Endothelial cell (in vitro differentiated cells): Measurements from ENCODE around the gene SPATS2L. TPM values are rescaled to one million over a fixed set of nuclear protein-coding genes. Genes with fewer than 3 reads are reported as not detected.
A peak's percentile ranks its signal among the peaks of the same experiment; 100 is the strongest.

Source experiments
- DNase-seq: peaks from one replicate; pipeline ENCODE4 v3.0.0; 2021; ENCODE audit warnings: low spot score
- H3K27ac Mint-ChIP-seq: one replicate; pipeline ENCODE4 v1.8.0; 2021; ENCODE audit warnings: mixed read lengths, inconsistent platforms; ENCODE audit not compliant: unreplicated experiment
- H3K27me3 Mint-ChIP-seq: one replicate; pipeline ENCODE4 v1.8.0; 2021; ENCODE audit warnings: mild to moderate bottlenecking, moderate library complexity, mixed read lengths, inconsistent platforms; ENCODE audit not compliant: unreplicated experiment
- H3K36me3 Mint-ChIP-seq: one replicate; pipeline ENCODE4 v1.8.0; 2021; ENCODE audit warnings: mild to moderate bottlenecking, low read depth, mixed read lengths, inconsistent platforms; ENCODE audit not compliant: unreplicated experiment
- H3K4me1 Mint-ChIP-seq: one replicate; pipeline ENCODE4 v1.8.0; 2021; ENCODE audit warnings: mild to moderate bottlenecking, mixed read lengths, inconsistent platforms; ENCODE audit not compliant: unreplicated experiment
- H3K4me3 Mint-ChIP-seq: one replicate; pipeline ENCODE4 v1.8.0; 2021; ENCODE audit warnings: mild to moderate bottlenecking, mixed read lengths, inconsistent platforms; ENCODE audit not compliant: unreplicated experiment
- H3K9me3 Mint-ChIP-seq: one replicate; pipeline ENCODE4 v1.8.0; 2021; ENCODE audit warnings: mixed read lengths, inconsistent platforms; ENCODE audit not compliant: unreplicated experiment
- CTCF ChIP-seq: fragments of 200-600 bp; sonication (generic); IDR thresholded peaks from one replicate; pipeline ENCODE4 v1.5.0; 2021; ENCODE audit warnings: antibody characterized with exemption; ENCODE audit not compliant: unreplicated experiment
- total RNA-seq: library from RNA; stranded (reverse); fragmentation: NEBNext Ultra II Directional; extraction: Animal tissue kit (Norgen Biotek cat#: 25700); gene quantifications from one replicate; pipeline ENCODE4 v1.2.1, GENCODE V29; 2021; ENCODE audit not compliant: unreplicated experiment

Gene SPATS2L
- total RNA-seq, 1 donor from 2014 or later = 72.9 TPM

DNA sequence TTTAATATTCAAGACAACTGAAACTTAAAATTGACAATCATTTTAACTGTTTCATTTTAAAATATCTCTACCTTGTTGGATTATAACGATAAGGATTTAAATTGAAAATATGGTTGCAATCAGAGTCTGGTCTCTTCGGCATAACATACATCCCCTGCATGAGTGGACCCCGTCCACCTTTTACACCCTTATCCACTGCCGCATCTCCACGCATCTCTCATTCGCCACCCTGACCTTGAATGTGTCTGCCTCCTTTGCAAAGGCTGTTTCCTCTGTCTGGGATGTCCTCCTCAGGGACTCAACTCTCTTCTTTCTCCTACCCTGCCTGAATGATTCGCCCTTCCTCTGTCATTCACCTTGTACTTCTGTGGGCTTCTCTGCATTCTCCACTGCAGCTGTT is 87.6 kb downstream of the SPATS2L start:
- no peak for TF ChIP-seq CTCF
- peaks cover 32% of the 10 kb centered on the region for H3K36me3 Mint-ChIP-seq
- H3K4me3 Mint-ChIP-seq = peak overlapping the region; percentile 37
- H3K27ac Mint-ChIP-seq = no peak overlapping the region
- peaks cover 14% of the 10 kb centered on the region for H3K4me1 Mint-ChIP-seq
- peaks cover 2% of the 10 kb centered on the region for H3K27me3 Mint-ChIP-seq
- DNase-seq = no peak
- H3K9me3 Mint-ChIP-seq = no peaks in the 10 kb centered on the region

GRCh38 chr2:200396781-200397242 is 90.3 kb downstream of the SPATS2L start:
- TF ChIP-seq CTCF = no peak
- Mint-ChIP-seq H3K27me3 (peaks cover 2% of the 10 kb centered on the region), H3K9me3 (no peaks in the 10 kb centered on the region), H3K4me3 (no peak overlapping the region), H3K36me3 (peaks cover 15% of the 10 kb centered on the region), H3K4me1 (peaks cover 14% of the 10 kb centered on the region), H3K27ac (peak overlapping the region; percentile 93)
- DNase-seq = no peak

DNA sequence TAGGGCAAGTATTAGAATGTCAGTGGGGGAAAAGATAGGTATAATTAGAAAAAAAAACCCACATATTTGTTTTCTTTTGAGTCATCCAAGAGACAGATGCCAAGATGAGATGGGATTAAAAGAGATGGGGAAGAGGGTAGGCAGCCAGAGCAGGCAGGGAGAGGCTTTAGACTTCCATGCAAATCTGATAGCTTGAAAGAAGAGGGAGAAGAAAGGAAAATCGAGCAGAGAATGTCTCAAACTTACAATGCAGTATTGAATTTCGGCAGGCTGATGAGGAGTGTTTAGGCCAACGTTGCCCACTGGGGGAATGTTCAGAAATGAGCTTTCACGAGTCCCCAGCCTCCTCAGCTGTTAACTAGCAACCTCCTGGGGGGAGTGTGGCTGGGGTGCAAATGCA is 91.3 kb downstream of the SPATS2L start:
- no peak overlapping the region for H3K4me3 Mint-ChIP-seq
- TF ChIP-seq CTCF = no peak
- DNase-seq = no peak
- peaks cover 13% of the 10 kb centered on the region for H3K36me3 Mint-ChIP-seq
- H3K27ac Mint-ChIP-seq = peak overlapping the region; percentile 54
- no peaks in the 10 kb centered on the region for H3K9me3 Mint-ChIP-seq
- no peaks in the 10 kb centered on the region for H3K27me3 Mint-ChIP-seq
- peaks cover 14% of the 10 kb centered on the region for H3K4me1 Mint-ChIP-seq

GRCh38 chr2:200399046-200399445 is 92.6 kb downstream of the SPATS2L start:
- DNase-seq = no peak
- Mint-ChIP-seq H3K27ac (peak overlapping the region; percentile 54), H3K4me3 (no peak overlapping the region), H3K9me3 (no peaks in the 10 kb centered on the region), H3K27me3 (no peaks in the 10 kb centered on the region), H3K36me3 (peaks cover 17% of the 10 kb centered on the region), H3K4me1 (peaks cover 16% of the 10 kb centered on the region)
- no peak for TF ChIP-seq CTCF

- H3K4me3 Mint-ChIP-seq = no peak overlapping the region
- no peaks in the 10 kb centered on the region for H3K9me3 Mint-ChIP-seq
- H3K36me3 Mint-ChIP-seq = peaks cover 13% of the 10 kb centered on the region
- DNase-seq = no peak
- no peak for TF ChIP-seq CTCF
- H3K4me1 Mint-ChIP-seq = peaks cover 20% of the 10 kb centered on the region
- no peak overlapping the region for H3K27ac Mint-ChIP-seq
- no peaks in the 10 kb centered on the region for H3K27me3 Mint-ChIP-seq
These were observed 93.1 kb downstream of the SPATS2L start for GRCh38 chr2:200399636-200400035.
